Subcutaneous abdominal adipose tissue (tissue), 5 donors: ENCODE data around the gene EIPR1.

ENCODE experiments used
- H3K27ac ChIP-seq: one replicate; pipeline ENCODE4 v1.7.0; 2013; ENCODE audit warnings: low read depth, mild to moderate bottlenecking, inconsistent platforms, low read length, moderate library complexity
- H3K27me3 ChIP-seq, 5 donors: one replicate each; pipeline ENCODE4 v1.7.0; 2013; ENCODE audit warnings: low read length in 5 of 5, inconsistent platforms in 1 of 5; ENCODE audit not compliant: control insufficient read depth in 5 of 5, insufficient read depth in 4 of 5
- H3K36me3 ChIP-seq, 5 donors: one replicate each; pipeline ENCODE4 v1.7.0; 2013; ENCODE audit warnings: low read length in 5 of 5; ENCODE audit not compliant: control insufficient read depth in 5 of 5, insufficient read depth in 5 of 5
- H3K4me1 ChIP-seq, 5 donors: one replicate each; pipeline ENCODE4 v1.7.0; 2013; ENCODE audit warnings: low read length in 5 of 5, mild to moderate bottlenecking in 3 of 5, moderate library complexity in 1 of 5; ENCODE audit not compliant: control insufficient read depth in 5 of 5, insufficient read depth in 5 of 5
- H3K4me3 ChIP-seq, 5 donors: one replicate each; pipeline ENCODE4 v1.7.0; 2013; ENCODE audit warnings: low read length in 5 of 5, low read depth in 1 of 5
- H3K9ac ChIP-seq, 5 donors: one replicate each; pipeline ENCODE4 v1.7.0; 2013; ENCODE audit warnings: low read length in 5 of 5, mild to moderate bottlenecking in 4 of 5, moderate library complexity in 3 of 5
- H3K9me3 ChIP-seq, 5 donors: one replicate each; pipeline ENCODE4 v1.7.0; 2013; ENCODE audit warnings: low read length in 5 of 5; ENCODE audit not compliant: control insufficient read depth in 5 of 5
- donor health status: healthy.
- donor health status: healthy.
- donor health status: healthy.
- donor health status: healthy.
- donor health status: healthy.

The EIPR1 gene

GRCh38 chr2:3418766-3419404, 41.3 kb upstream of the EIPR1 start:
- Histone ChIP-seq H3K4me1 (no peaks in the 10 kb centered on the region), H3K36me3 (peaks cover 0 to 77% (median 56%) of the 10 kb centered on the region in 5 donors), H3K4me3 (no peak overlapping the region), H3K27ac (no peak overlapping the region), H3K27me3 (no peaks in the 10 kb centered on the region), H3K9ac (peak overlapping the region in 1 of 5 donors; percentile 17), H3K9me3 (no peaks in the 10 kb centered on the region)

GRCh38 chr2:3414133-3414860, 36.7 kb upstream of the EIPR1 start:
- H3K27ac ChIP-seq, result no peak overlapping the region
- no peaks in the 10 kb centered on the region for H3K4me1 ChIP-seq
- no peak overlapping the region for H3K4me3 ChIP-seq
- H3K9me3 ChIP-seq, result no peaks in the 10 kb centered on the region
- H3K9ac ChIP-seq, result no peak overlapping the region
- peaks cover 0 to 37% (median 23%) of the 10 kb centered on the region in 5 donors for H3K36me3 ChIP-seq
- H3K27me3 ChIP-seq, result no peaks in the 10 kb centered on the region

GRCh38 chr2:3413697-3414096, 36.1 kb upstream of the EIPR1 start:
- Histone ChIP-seq H3K27me3 (no peaks in the 10 kb centered on the region), H3K9ac (no peak overlapping the region), H3K4me1 (no peaks in the 10 kb centered on the region), H3K36me3 (peaks cover 0 to 35% (median 21%) of the 10 kb centered on the region in 5 donors), H3K27ac (no peak overlapping the region), H3K9me3 (no peaks in the 10 kb centered on the region), H3K4me3 (no peak overlapping the region)

DNA sequence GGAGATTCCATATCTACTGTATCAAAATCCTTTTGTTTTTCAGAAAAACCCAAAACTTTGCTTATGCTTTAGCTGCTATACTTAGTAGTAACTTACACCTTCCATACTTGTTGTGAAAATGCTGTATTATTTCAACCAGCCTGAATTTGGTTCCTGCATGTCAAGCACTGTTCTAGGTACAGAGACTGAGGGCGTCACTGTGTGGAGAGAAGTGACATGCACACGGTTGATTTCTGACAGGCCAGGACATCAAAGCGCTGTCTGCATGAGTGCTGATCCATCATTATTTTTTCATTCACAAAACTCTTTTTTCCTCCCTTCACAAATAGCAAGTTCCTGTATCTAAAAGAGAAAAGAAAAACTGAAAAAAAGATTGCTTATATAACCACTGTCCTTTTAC, 33.5 kb upstream of the EIPR1 start:
- Histone ChIP-seq H3K4me1 (peaks cover 1 to 9% (median 6%) of the 10 kb centered on the region in 5 donors), H3K9ac (no peak overlapping the region), H3K27me3 (no peaks in the 10 kb centered on the region), H3K27ac (no peak overlapping the region), H3K36me3 (peaks cover 2 to 25% (median 18%) of the 10 kb centered on the region in 5 donors), H3K9me3 (no peaks in the 10 kb centered on the region), H3K4me3 (no peak overlapping the region)

GRCh38 chr2:3409627-3410170, 32.1 kb upstream of the EIPR1 start:
- Histone ChIP-seq H3K4me3 (no peak overlapping the region), H3K9me3 (no peaks in the 10 kb centered on the region), H3K9ac (no peak overlapping the region), H3K27ac (no peak overlapping the region), H3K27me3 (no peaks in the 10 kb centered on the region), H3K4me1 (peaks cover 5 to 14% (median 7%) of the 10 kb centered on the region in 5 donors), H3K36me3 (peaks cover 3 to 15% (median 11%) of the 10 kb centered on the region in 5 donors)

DNA sequence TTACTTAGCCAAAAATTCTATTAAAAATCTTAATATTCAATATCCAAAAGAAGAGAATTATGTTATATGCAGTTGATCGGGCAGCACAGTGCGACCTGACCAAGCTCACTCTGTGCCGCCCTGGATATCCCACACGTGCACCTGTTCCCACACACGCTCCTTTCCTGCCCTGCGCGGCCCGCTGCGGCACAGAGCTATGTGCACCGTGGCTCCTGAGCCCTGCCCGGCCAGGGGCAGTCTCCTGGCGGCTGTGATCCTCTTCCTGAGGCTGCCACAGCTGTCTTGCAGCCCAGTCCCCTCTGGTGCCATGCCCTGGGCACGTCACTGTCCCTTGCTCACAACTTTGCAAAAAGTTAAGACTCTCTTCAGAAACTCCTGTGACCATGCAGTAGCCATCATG, 31.2 kb upstream of the EIPR1 start:
- H3K4me1 ChIP-seq, result peaks cover 5 to 14% (median 7%) of the 10 kb centered on the region in 5 donors
- no peak overlapping the region for H3K27ac ChIP-seq
- H3K27me3 ChIP-seq, result no peaks in the 10 kb centered on the region
- H3K9ac ChIP-seq, result no peak overlapping the region
- H3K9me3 ChIP-seq, result no peaks in the 10 kb centered on the region
- peaks cover 2 to 11% (median 9%) of the 10 kb centered on the region in 5 donors for H3K36me3 ChIP-seq
- H3K4me3 ChIP-seq, result no peak overlapping the region

GRCh38 chr2:3406501-3406900, 28.9 kb upstream of the EIPR1 start:
- H3K9me3 ChIP-seq, result no peaks in the 10 kb centered on the region
- H3K9ac ChIP-seq, result no peak overlapping the region
- no peak overlapping the region for H3K4me3 ChIP-seq
- peaks cover 5 to 14% (median 7%) of the 10 kb centered on the region in 5 donors for H3K4me1 ChIP-seq
- no peaks in the 10 kb centered on the region for H3K27me3 ChIP-seq
- H3K36me3 ChIP-seq, result peaks cover 6 to 26% (median 22%) of the 10 kb centered on the region in 5 donors
- H3K27ac ChIP-seq, result no peak overlapping the region

- Histone ChIP-seq H3K9ac (peak overlapping the region in 1 of 5 donors; percentile 26), H3K27ac (no peak overlapping the region), H3K4me3 (no peak overlapping the region), H3K27me3 (no peaks in the 10 kb centered on the region), H3K36me3 (peaks cover 6 to 27% (median 26%) of the 10 kb centered on the region in 5 donors), H3K4me1 (peaks cover 5 to 14% (median 7%) of the 10 kb centered on the region in 5 donors), H3K9me3 (no peaks in the 10 kb centered on the region)
Observed at GRCh38 chr2:3405876-3406275, 28.3 kb upstream of the EIPR1 start.

DNA sequence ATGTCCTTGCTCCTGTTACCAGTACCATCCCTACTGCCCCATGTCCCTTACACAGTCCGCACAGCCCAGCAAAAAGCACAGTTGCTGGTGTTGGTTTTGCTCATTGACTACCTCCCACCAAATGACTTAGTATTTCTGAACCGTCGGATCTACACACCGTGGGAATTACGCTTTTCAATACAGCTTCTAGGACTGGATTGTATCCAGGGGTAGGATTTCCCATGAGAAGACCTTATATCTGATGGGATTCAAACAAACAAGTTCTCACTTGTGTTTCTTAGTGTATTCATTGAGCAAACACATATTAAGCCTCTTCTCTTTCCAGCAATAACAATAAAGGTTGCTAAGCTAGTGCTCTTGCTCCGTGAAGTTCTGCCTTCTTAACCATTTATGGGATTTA, 27.7 kb upstream of the EIPR1 start:
- H3K9ac ChIP-seq, result no peak overlapping the region
- H3K27me3 ChIP-seq, result no peaks in the 10 kb centered on the region
- H3K36me3 ChIP-seq, result peaks cover 6 to 31% (median 30%) of the 10 kb centered on the region in 5 donors
- H3K4me3 ChIP-seq, result no peak overlapping the region
- H3K27ac ChIP-seq, result no peak overlapping the region
- H3K9me3 ChIP-seq, result no peaks in the 10 kb centered on the region
- H3K4me1 ChIP-seq, result peaks cover 5 to 16% (median 7%) of the 10 kb centered on the region in 5 donors

DNA sequence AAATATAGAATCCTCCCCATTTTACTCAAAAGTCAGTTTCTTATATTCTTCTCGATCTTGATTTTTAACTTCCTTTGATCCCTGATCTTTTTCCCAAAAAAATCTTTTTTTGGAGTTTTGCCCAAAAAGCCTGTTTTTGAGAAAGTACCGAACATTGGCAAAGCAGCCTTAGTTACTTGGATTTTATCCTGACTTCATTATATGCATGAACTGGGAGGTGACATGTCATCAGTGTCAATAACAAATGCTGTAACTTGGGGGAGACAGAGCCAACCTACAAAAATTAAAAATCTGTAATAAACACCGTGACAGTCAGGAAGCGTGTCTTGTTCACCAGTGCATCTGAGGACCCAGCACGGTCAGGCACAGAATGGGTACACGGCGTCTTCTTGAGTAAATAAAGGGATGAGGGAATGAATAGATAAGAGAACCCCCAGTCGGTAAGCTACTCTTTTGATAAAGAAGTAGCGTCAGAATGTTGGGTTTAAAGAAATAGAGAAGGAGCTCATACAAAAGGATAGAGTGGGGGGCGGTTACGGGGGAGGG, 26.8 kb upstream of the EIPR1 start:
- Histone ChIP-seq H3K9ac (no peak overlapping the region), H3K36me3 (peaks cover 6 to 32% (median 30%) of the 10 kb centered on the region in 5 donors), H3K4me3 (no peak overlapping the region), H3K27ac (no peak overlapping the region), H3K9me3 (no peaks in the 10 kb centered on the region), H3K27me3 (no peaks in the 10 kb centered on the region), H3K4me1 (peaks cover 5 to 19% (median 13%) of the 10 kb centered on the region in 5 donors)
